CD4-positive, alpha-beta T cell treated with Interferon alpha-2 for 1 hour (primary cell): ENCODE measurements around the gene ERP27.

Experiments used
- DNase-seq, 2 donors: peaks; one replicate each; pipeline ENCODE4 v3.0.0-alpha.2; 2020 to 2022

ERP27 gene

DNA sequence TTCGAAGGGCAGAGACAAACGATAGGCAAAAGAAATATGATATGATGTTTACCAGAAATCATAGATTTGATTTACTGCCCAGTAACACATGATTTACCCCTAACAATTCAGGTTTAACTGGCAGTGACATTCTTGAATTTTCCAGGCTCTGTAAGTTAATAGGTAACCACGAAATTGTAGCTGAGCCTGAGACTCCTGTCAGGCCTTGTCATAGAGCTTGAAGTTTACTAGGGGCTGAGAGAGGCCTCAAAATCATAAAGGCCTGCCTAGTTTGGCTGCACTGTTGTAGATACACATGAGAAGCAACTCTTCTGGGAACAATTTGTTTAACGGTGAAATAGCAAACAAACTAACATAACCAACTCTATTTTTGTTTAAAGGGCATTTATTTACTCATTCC is 3.3 kb downstream of the ERP27 start:
- DNase-seq, result no peak

GRCh38 chr12:14934511-14934910 is 3.8 kb downstream of the ERP27 start:
- no peak for DNase-seq

- DNase-seq, result no peak
Measured at GRCh38 chr12:14931791-14932560, 6.4 kb downstream of the ERP27 start.

DNA sequence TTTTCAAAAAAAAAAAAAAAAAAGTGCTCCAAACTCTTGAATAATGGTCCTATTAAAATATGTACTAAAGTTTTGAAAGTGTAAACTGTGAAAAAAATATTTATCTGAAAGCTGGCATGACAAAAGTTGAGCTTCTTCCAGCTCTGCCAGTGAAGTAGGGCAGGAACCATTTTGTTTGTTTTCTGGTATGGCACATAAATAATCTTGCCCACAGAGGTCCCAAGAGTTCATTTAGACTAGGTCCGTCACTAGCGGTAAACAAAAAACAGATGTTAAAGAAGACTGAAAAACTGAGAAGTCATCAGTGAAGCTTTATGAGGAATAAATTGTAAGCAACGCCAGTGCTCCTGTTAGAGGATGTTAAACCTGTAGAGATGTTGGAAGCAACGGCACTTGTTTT is 7.0 kb downstream of the ERP27 start:
- no peak for DNase-seq

DNA sequence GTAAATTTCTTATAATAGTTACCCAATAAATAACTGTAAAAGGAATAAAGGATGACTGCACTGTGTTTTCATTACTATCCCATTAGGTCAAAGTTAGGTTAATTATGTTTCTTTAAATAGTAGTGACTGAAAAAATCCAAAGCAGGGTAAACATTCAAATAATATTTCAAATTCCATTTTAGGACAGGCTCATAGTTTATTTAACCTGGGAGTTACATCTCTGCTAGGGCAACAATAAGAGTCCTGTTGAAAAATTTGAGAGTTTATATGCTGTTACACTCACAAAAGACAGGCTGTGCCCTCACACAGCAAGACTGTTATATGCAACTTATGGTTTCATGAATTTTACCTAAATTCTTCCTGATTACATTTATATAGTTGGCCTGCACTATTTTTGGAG is 8.0 kb downstream of the ERP27 start:
- no peak for DNase-seq

DNA sequence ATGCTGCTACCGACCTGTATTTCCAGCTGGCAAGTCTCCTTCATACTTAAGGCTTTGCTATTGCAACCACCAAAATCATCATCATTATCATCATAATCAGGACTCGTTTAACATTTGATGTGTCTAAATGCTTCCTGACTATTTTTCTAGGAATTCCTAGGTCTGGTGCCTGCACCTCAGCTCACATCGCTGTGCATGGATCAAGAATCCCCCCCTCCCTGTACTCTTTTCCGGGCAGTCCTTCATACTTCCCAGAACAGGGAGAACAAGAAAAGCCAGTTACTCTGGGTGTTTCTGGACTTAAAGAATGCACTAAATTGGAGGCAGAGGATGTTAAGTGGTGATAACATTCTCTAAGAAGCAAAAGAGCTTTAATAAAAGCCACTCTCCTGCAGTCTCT is 9.4 kb downstream of the ERP27 start:
- no peak for DNase-seq

DNA sequence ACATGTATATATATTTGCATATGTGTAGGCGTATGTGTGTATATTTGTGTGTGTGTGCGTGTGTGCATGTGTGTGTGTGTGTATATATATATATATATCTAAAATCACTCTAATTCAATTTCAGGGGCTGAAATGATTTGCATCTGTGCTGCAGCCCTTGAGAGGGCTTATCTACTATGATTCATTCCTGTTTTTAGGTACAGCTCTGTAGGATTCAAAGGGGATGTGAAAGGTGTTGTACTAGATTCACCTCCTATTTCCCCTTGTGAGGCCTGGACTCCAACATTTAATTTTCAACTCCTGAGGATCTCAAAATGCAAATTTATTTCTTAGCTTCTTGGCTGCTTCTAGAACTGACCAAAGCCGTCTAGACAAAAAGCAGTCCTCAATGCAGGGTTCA is 11.1 kb downstream of the ERP27 start:
- DNase-seq, result no peak

DNA sequence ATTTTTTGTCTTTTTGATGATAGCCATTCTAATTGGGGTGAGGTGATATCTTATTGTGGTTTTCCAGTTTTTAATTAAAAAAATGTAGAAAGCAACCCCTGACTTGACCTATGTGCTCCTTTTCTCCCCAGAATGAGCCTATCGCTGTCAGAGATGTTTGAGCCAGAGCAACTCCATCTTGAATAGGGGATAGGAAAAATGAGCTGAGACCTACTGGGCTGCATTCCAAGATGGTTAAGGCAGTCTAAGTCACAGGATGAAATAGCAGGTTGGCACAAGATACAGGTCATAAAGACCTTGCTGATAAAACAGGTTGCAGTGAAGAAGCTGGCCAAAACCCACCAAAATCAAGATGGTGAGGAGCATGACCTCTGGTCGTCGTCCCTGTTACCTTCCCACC is 13.8 kb downstream of the ERP27 start:
- no peak for DNase-seq

DNA sequence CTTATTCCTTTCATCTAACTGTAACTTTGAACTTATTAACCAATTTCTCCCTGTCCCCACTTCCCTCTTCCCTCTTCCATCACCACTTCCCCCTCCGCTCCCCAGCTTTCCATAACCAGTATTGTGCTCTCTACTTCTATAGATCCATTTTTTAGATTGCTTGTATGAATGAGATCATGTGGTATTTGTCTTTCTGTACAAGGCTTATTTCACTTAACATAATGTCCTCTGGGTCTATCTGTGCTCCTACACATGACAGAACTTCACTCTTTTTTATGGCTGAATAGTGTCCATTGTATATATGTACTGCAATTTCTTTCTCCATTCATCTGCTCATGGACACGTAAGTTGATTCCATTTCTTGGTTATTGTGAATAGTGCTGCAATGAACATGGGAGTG is 14.4 kb downstream of the ERP27 start:
- DNase-seq, result no peak

GRCh38 chr12:14921218-14921617 is 17.1 kb downstream of the ERP27 start:
- no peak for DNase-seq

- DNase-seq, result no peak
Measured at GRCh38 chr12:14920475-14921126, 17.7 kb downstream of the ERP27 start.

DNA sequence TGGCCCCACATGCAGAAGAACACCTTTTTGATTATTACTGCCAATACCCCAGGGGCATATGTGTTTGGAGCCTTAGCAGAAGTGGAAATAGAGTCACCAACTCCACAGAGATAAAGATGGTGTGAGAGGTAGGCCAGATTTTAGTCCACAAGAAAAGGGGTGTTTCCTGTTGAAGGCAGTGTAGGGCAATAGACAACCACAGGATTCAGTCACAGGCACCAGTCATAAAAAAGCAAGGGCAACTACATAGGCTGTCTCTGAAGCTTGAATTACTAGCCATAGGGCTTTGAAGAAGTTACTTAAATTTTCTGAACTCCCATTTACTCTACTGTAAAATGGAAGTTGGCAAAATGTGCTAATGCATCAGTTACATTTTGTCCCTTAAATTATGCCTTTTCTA is 18.9 kb downstream of the ERP27 start:
- DNase-seq, result no peak

DNA sequence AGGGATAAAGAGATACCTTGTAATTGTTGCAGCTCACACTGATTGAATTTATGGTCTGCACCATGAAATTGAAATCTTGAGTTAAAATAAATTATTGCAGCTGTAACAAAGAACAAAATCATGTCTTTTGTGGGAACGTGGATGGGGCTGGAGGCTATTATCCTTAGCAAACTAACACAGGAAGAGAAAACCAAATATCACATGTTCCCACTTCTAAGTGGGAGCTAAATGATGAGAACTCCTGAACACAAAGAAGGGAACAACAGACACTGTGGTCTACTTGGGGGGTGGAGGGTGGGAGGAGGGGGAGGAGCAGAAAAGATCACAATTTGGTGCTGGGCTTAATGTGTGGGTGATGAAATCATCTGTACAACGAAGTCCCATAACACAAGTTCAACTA is 22.6 kb downstream of the ERP27 start:
- DNase-seq, result no peak

DNA sequence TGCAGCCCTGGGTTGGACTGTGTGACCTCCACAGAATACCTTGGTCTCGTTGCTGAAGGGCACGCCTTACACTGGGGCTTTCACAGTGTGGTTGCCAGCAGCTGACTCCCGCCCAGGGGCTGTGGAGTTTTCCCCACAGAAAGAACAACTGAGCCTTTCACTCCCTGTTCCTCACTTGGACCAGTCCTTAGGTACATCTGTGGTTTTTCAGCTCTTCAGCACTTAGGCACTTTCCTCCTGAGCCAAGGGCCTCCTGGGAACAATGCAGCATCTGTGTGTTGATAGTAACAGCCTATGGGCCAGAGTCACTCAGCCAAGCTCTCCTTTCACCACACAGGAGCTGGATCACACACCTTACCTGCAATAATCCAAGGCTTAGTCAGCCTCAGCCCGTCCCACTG is 25.0 kb downstream of the ERP27 start:
- DNase-seq, result no peak

GRCh38 chr12:14911131-14911530 is 27.2 kb downstream of the ERP27 start:
- DNase-seq, result no peak

- DNase-seq, result no peak
Measured at GRCh38 chr12:14910090-14910915, 28.0 kb downstream of the ERP27 start.

- no peak for DNase-seq
Measured at GRCh38 chr12:14907953-14908352, 30.4 kb downstream of the ERP27 start.

- no peak for DNase-seq
Measured at GRCh38 chr12:14906114-14906513, 32.2 kb downstream of the ERP27 start.

- no peak for DNase-seq
Measured at GRCh38 chr12:14905269-14906004, 32.9 kb downstream of the ERP27 start.

GRCh38 chr12:14904854-14905253 is 33.5 kb downstream of the ERP27 start:
- DNase-seq, result no peak

DNA sequence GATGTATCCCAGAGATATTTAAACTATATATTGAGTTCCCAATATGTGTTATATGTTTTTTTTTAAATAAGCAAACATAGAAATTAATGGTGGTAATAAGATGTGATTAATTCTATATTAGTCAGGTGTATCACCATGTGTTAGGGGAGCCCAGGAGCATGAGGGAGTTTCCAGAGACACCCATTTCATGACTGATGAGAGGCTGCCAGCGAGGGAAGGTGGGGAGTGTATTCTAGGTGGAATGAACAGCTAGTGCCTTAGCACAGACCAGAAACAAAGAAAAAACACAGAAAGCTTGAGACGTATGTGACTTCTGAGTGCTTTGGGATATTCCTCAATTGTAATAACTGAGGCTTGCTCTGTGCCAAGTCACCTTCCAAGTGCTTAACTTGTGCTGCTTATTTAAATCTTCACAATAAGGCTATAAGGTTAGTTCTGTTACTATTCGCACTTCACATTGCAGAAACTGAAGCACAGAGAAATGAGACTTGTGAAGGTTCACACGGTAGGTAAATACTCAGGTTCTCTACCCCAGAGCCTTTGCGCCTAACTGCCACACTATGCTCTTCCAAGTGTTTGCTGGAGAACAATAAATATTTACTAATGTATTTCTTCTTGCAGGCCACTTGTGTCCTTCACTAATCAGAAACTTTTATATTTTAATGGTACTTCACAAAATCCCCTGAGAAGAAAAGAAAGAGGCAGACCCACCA is 34.8 kb downstream of the ERP27 start:
- no peak for DNase-seq

DNA sequence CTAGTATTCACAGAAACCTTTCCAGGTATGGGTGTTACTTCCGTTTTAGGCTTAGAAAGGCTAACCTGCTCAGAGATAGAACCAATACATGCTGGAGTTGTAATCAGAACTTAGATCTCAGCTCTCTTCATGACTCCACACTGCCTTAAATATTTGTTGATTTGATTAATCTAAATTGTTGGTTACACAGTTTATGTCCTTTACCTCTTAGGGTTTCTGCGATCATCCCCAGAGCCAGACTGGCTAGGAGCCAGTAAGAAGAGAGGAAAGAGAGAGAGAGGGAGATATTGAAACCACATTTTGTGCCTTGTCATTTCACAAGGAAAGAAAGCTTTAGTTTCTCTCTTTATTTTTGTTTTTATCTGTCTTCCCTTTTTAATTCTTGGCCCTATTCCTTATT is 35.9 kb downstream of the ERP27 start:
- DNase-seq, result no peak

DNA sequence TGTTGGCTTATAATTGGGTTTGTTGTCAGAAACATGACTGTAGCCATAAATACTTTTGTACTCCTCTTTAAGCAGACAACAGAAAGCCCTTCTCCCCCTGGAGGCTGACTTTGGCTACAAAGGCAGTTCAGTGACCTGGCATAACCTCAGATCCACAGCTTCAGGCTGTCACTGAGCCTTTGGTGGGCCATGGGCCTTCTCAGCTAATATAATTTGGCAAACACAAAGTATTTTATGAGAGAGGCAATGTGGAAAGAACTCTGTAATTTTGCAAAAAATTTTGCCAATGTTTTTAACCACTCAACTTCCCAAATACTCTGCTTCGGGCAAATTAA is 37.1 kb downstream of the ERP27 start:
- DNase-seq, result no peak
